GM23338 (cell line): ENCODE measurements around the gene ANKRD37. TPM values are rescaled to one million over a fixed set of nuclear protein-coding genes. Genes with fewer than 3 reads are reported as not detected.

ENCODE experiments used
- ATAC-seq: fragments of 200-7000 bp; cut with Tn5 transposase; 3 replicates; pipeline ENCODE4 v1.9.1; 2020
- DNase-seq: peaks from one replicate; pipeline ENCODE4 v3.0.0-alpha.2; 2015; ENCODE audit warnings: low spot score
- H2AFZ ChIP-seq: fragments of 200-600 bp; sonication (generic); 2 replicates; pipeline ENCODE4 v1.8.0; 2016; ENCODE audit warnings: antibody characterized with exemption, mild to moderate bottlenecking, moderate library complexity
- H3F3A ChIP-seq: fragments of 200-600 bp; sonication (generic); replicated peaks from 2 replicates; pipeline ENCODE4 v1.8.0; 2017; ENCODE audit warnings: antibody characterized with exemption, mixed run types, low read depth
- H3K27ac ChIP-seq: fragments of 200-600 bp; sonication (generic); 2 replicates; pipeline ENCODE4 v1.6.1; 2016; ENCODE audit warnings: low read depth
- H3K27me3 ChIP-seq: fragments of 200-600 bp; sonication (generic); 2 replicates; pipeline ENCODE4 v1.8.0; 2016; ENCODE audit warnings: mild to moderate bottlenecking, mixed run types, moderate library complexity; ENCODE audit not compliant: insufficient read depth
- H3K36me3 ChIP-seq: fragments of 200-600 bp; sonication (generic); 2 replicates; pipeline ENCODE4 v1.8.0; 2016; ENCODE audit warnings: mild to moderate bottlenecking; ENCODE audit not compliant: insufficient read depth
- H3K4me1 ChIP-seq: fragments of 200-600 bp; sonication (generic); 2 replicates; pipeline ENCODE4 v1.8.0; 2016; ENCODE audit warnings: mild to moderate bottlenecking, moderate library complexity; ENCODE audit not compliant: insufficient read depth
- H3K4me2 ChIP-seq: fragments of 200-600 bp; sonication (generic); 2 replicates; pipeline ENCODE4 v1.7.1; 2017; ENCODE audit warnings: mixed run types
- H3K4me3 ChIP-seq: fragments of 200-600 bp; sonication (generic); 2 replicates; pipeline ENCODE4 v1.6.1; 2016; ENCODE audit warnings: mixed run types
- H3K79me2 ChIP-seq: fragments of 200-600 bp; sonication (generic); replicated peaks from 2 replicates; pipeline ENCODE4 v1.8.0; 2017; ENCODE audit warnings: mild to moderate bottlenecking; ENCODE audit not compliant: insufficient read depth
- H3K9me2 ChIP-seq: fragments of 200-600 bp; sonication (generic); 2 replicates; pipeline ENCODE4 v1.8.0; 2017; ENCODE audit not compliant: insufficient read depth
- H4K20me1 ChIP-seq: fragments of 200-600 bp; sonication (generic); replicated peaks from 2 replicates; pipeline ENCODE4 v1.8.0; 2017; ENCODE audit warnings: mild to moderate bottlenecking; ENCODE audit not compliant: insufficient read depth
- H3K27ac Mint-ChIP-seq: 2 replicates; pipeline ENCODE4 v1.8.0; 2020; ENCODE audit warnings: inconsistent platforms, mild to moderate bottlenecking, moderate library complexity, mixed read lengths
- H3K27me3 Mint-ChIP-seq: 3 replicates; pipeline ENCODE4 v1.8.0; 2022; ENCODE audit warnings: low read depth, mild to moderate bottlenecking, moderate library complexity, mixed read lengths, inconsistent platforms; ENCODE audit not compliant: insufficient read depth, poor library complexity
- H3K36me3 Mint-ChIP-seq: 3 replicates; pipeline ENCODE4 v1.8.0; 2021; ENCODE audit warnings: low read depth, mild to moderate bottlenecking, inconsistent platforms, moderate library complexity, mixed read lengths
- H3K4me1 Mint-ChIP-seq: 3 replicates; pipeline ENCODE4 v1.8.0; 2020; ENCODE audit warnings: mild to moderate bottlenecking, inconsistent platforms, mixed read lengths
- H3K4me3 Mint-ChIP-seq: 3 replicates; pipeline ENCODE4 v1.8.0; 2021; ENCODE audit warnings: moderate library complexity, mild to moderate bottlenecking, inconsistent platforms, mixed read lengths
- H3K9me3 Mint-ChIP-seq: 3 replicates; pipeline ENCODE4 v1.8.0; 2020; ENCODE audit warnings: moderate library complexity, mild to moderate bottlenecking, inconsistent platforms, mixed read lengths
- CREB1 ChIP-seq: fragments of 250-450 bp; sonication (Bioruptor Pico); IDR thresholded peaks from 2 replicates; pipeline ENCODE4 v1.5.0; 2020; ENCODE audit warnings: low read depth, mild to moderate bottlenecking, moderate library complexity
- ETS1 ChIP-seq: IDR thresholded peaks from 2 replicates; pipeline ENCODE4 v1.6.1; 2016; ENCODE audit warnings: antibody characterized with exemption
- EZH2 ChIP-seq: fragments of 200-600 bp; sonication (generic); IDR thresholded peaks from one replicate; pipeline ENCODE4 v1.8.0; 2017; ENCODE audit warnings: antibody characterized with exemption, mild to moderate bottlenecking, low read depth; ENCODE audit not compliant: unreplicated experiment
- EZH2phosphoT487 ChIP-seq: fragments of 200-600 bp; sonication (generic); IDR thresholded peaks from one replicate; pipeline ENCODE4 v1.8.1; 2018; ENCODE audit warnings: antibody characterized with exemption; ENCODE audit not compliant: unreplicated experiment
- JUNB ChIP-seq: IDR thresholded peaks from one replicate; pipeline ENCODE4 v1.6.1; 2016; ENCODE audit warnings: antibody characterized with exemption; ENCODE audit not compliant: unreplicated experiment
- NANOG ChIP-seq: IDR thresholded peaks from 2 replicates; pipeline ENCODE4 v1.6.1; 2016; ENCODE audit warnings: antibody characterized with exemption, borderline replicate concordance
- POLR2AphosphoS5 ChIP-seq: IDR thresholded peaks from 2 replicates; pipeline ENCODE4 v1.6.1; 2016; ENCODE audit warnings: antibody characterized with exemption, low read depth
- STAT1 ChIP-seq: IDR thresholded peaks from one replicate; pipeline ENCODE4 v1.6.1; 2016; ENCODE audit warnings: antibody characterized with exemption; ENCODE audit not compliant: unreplicated experiment
- ZNF114 ChIP-seq: fragments of 250-450 bp; sonication (Bioruptor Pico); IDR thresholded peaks from 2 replicates; pipeline ENCODE4 v1.5.0; 2020; ENCODE audit warnings: mild to moderate bottlenecking, moderate library complexity
- ZNF331 ChIP-seq: fragments of 250-450 bp; sonication (Bioruptor Pico); IDR thresholded peaks from 2 replicates; pipeline ENCODE4 v1.5.0; 2020; ENCODE audit warnings: low read depth, mild to moderate bottlenecking, moderate library complexity
- polyA plus RNA-seq: library from polyadenylated mRNA; unstranded; fragments of >200 nt; fragmentation: Nextera tagmentation; extraction: Ambion mirVana; gene quantifications from 2 replicates; pipeline ENCODE4 v1.2.1, GENCODE V29; 2016
- total RNA-seq: library from RNA; depleted of rRNA; stranded (reverse); fragments of >200 nt; shearing (Covaris generic); gene quantifications from 2 replicates; pipeline ENCODE4 v1.2.3, GENCODE V29; 2014
- TF ChIP-seq, protein P1 (sequence below), 2 experiments: fragments of 200-600 bp in 1 of 2; sonication (generic) in 1 of 2; conservative IDR thresholded peaks; 2 replicates each; pipeline versions ENCODE4 v1.5.1 to v1.6.1; 2016 to 2017; ENCODE audit warnings: antibody characterized with exemption in 2 of 2, low read depth in 2 of 2, mild to moderate bottlenecking in 2 of 2, moderate library complexity in 1 of 2
- TF ChIP-seq, protein P2 (sequence below): fragments of 250-450 bp; sonication (Bioruptor Pico); IDR thresholded peaks from 2 replicates; pipeline ENCODE4 v1.5.0; 2020; ENCODE audit warnings: mild to moderate bottlenecking, moderate library complexity
- TF ChIP-seq, protein P3 (sequence below): IDR thresholded peaks from one replicate; pipeline ENCODE4 v1.6.1; 2018; ENCODE audit warnings: antibody characterized with exemption; ENCODE audit not compliant: unreplicated experiment

Gene ANKRD37
- total and polyA plus RNA-seq, 2 experiments from 2014 or later = 1.8 to 4.9 TPM

DNA sequence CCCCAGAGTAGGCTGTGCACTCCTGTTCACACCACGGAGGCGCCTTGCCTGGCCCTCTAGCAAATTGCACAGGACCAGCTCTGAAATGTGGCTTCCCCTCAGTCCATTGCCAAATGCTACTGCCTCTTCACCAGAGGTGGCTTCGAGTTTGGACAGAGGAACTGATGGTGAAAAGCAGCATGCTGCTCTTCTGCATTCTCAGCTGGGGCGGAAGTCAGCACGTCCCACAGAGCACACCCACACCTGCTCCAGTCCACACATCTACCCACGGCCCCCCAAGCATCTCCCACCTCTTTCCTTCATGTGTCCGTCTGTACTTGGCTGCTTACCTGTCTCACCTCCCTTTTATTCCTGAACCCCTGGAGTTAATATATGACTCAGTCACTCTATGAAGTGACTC lies 44.4 kb upstream of the ANKRD37 start:
- no peak overlapping the region for H3K4me3 ChIP-seq
- Mint-ChIP-seq H3K27ac (0 out of 2 replicates have a peak overlapping the region, but pooled peaks have one; percentile 6), H3K36me3 (peaks cover 24% of the 10 kb centered on the region), H3K27me3 (no peaks in the 10 kb centered on the region), H3K4me1 (peaks cover 29% of the 10 kb centered on the region), H3K9me3 (no peaks in the 10 kb centered on the region), H3K4me3 (no peak overlapping the region)
- no peak overlapping the region for H3K27ac ChIP-seq
- peaks cover 3% of the 10 kb centered on the region; the same call in 1 of the 2 replicates for H3K36me3 ChIP-seq
- DNase-seq (no peak), ATAC-seq (peak; percentile 29; the same call in 2 of the 3 replicates)
- no peaks in the 10 kb centered on the region for H3F3A ChIP-seq
- no peaks in the 10 kb centered on the region for H4K20me1 ChIP-seq
- TF ChIP-seq NANOG (no peak), EZH2 (no peak), JUNB (no peak), POLR2AphosphoS5 (no peak), CREB1 (CRISPR knock-in tag) (no peak), ZNF331 (no peak), ZNF114 (no peak), EZH2phosphoT487 (no peak), ETS1 (no peak), STAT1 (no peak)
- TF ChIP-seq, protein P1, sequence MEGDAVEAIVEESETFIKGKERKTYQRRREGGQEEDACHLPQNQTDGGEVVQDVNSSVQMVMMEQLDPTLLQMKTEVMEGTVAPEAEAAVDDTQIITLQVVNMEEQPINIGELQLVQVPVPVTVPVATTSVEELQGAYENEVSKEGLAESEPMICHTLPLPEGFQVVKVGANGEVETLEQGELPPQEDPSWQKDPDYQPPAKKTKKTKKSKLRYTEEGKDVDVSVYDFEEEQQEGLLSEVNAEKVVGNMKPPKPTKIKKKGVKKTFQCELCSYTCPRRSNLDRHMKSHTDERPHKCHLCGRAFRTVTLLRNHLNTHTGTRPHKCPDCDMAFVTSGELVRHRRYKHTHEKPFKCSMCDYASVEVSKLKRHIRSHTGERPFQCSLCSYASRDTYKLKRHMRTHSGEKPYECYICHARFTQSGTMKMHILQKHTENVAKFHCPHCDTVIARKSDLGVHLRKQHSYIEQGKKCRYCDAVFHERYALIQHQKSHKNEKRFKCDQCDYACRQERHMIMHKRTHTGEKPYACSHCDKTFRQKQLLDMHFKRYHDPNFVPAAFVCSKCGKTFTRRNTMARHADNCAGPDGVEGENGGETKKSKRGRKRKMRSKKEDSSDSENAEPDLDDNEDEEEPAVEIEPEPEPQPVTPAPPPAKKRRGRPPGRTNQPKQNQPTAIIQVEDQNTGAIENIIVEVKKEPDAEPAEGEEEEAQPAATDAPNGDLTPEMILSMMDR (conservative IDR thresholded peaks at IDR 0.05; ENCODE audit: low read depth in 2 of 2) = no peak
- TF ChIP-seq, protein P2, sequence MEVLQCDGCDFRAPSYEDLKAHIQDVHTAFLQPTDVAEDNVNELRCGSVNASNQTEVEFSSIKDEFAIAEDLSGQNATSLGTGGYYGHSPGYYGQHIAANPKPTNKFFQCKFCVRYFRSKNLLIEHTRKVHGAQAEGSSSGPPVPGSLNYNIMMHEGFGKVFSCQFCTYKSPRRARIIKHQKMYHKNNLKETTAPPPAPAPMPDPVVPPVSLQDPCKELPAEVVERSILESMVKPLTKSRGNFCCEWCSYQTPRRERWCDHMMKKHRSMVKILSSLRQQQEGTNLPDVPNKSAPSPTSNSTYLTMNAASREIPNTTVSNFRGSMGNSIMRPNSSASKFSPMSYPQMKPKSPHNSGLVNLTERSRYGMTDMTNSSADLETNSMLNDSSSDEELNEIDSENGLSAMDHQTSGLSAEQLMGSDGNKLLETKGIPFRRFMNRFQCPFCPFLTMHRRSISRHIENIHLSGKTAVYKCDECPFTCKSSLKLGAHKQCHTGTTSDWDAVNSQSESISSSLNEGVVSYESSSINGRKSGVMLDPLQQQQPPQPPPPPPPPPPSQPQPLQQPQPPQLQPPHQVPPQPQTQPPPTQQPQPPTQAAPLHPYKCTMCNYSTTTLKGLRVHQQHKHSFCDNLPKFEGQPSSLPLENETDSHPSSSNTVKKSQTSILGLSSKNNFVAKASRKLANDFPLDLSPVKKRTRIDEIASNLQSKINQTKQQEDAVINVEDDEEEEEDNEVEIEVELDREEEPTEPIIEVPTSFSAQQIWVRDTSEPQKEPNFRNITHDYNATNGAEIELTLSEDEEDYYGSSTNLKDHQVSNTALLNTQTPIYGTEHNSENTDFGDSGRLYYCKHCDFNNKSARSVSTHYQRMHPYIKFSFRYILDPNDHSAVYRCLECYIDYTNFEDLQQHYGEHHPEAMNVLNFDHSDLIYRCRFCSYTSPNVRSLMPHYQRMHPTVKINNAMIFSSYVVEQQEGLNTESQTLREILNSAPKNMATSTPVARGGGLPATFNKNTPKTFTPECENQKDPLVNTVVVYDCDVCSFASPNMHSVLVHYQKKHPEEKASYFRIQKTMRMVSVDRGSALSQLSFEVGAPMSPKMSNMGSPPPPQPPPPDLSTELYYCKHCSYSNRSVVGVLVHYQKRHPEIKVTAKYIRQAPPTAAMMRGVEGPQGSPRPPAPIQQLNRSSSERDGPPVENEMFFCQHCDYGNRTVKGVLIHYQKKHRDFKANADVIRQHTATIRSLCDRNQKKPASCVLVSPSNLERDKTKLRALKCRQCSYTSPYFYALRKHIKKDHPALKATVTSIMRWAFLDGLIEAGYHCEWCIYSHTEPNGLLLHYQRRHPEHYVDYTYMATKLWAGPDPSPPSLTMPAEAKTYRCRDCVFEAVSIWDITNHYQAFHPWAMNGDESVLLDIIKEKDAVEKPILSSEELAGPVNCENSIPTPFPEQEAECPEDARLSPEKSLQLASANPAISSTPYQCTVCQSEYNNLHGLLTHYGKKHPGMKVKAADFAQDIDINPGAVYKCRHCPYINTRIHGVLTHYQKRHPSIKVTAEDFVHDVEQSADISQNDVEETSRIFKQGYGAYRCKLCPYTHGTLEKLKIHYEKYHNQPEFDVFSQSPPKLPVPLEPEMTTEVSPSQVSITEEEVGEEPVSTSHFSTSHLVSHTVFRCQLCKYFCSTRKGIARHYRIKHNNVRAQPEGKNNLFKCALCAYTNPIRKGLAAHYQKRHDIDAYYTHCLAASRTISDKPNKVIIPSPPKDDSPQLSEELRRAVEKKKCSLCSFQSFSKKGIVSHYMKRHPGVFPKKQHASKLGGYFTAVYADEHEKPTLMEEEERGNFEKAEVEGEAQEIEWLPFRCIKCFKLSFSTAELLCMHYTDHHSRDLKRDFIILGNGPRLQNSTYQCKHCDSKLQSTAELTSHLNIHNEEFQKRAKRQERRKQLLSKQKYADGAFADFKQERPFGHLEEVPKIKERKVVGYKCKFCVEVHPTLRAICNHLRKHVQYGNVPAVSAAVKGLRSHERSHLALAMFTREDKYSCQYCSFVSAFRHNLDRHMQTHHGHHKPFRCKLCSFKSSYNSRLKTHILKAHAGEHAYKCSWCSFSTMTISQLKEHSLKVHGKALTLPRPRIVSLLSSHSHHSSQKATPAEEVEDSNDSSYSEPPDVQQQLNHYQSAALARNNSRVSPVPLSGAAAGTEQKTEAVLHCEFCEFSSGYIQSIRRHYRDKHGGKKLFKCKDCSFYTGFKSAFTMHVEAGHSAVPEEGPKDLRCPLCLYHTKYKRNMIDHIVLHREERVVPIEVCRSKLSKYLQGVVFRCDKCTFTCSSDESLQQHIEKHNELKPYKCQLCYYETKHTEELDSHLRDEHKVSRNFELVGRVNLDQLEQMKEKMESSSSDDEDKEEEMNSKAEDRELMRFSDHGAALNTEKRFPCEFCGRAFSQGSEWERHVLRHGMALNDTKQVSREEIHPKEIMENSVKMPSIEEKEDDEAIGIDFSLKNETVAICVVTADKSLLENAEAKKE (CRISPR knock-in tag) = no peak
- TF ChIP-seq, protein P3, sequence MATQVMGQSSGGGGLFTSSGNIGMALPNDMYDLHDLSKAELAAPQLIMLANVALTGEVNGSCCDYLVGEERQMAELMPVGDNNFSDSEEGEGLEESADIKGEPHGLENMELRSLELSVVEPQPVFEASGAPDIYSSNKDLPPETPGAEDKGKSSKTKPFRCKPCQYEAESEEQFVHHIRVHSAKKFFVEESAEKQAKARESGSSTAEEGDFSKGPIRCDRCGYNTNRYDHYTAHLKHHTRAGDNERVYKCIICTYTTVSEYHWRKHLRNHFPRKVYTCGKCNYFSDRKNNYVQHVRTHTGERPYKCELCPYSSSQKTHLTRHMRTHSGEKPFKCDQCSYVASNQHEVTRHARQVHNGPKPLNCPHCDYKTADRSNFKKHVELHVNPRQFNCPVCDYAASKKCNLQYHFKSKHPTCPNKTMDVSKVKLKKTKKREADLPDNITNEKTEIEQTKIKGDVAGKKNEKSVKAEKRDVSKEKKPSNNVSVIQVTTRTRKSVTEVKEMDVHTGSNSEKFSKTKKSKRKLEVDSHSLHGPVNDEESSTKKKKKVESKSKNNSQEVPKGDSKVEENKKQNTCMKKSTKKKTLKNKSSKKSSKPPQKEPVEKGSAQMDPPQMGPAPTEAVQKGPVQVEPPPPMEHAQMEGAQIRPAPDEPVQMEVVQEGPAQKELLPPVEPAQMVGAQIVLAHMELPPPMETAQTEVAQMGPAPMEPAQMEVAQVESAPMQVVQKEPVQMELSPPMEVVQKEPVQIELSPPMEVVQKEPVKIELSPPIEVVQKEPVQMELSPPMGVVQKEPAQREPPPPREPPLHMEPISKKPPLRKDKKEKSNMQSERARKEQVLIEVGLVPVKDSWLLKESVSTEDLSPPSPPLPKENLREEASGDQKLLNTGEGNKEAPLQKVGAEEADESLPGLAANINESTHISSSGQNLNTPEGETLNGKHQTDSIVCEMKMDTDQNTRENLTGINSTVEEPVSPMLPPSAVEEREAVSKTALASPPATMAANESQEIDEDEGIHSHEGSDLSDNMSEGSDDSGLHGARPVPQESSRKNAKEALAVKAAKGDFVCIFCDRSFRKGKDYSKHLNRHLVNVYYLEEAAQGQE = no peak
- no peaks in the 10 kb centered on the region for H3K27me3 ChIP-seq
- no peak overlapping the region for H3K4me2 ChIP-seq
- peaks cover 6% of the 10 kb centered on the region; the same call in 1 of the 2 replicates for H3K9me2 ChIP-seq
- H2AFZ ChIP-seq = no peak overlapping the region
- H3K79me2 ChIP-seq = no peaks in the 10 kb centered on the region
- H3K4me1 ChIP-seq = no peaks in the 10 kb centered on the region; the same call in 1 of the 2 replicates
